GF-D8 (cell line): ENCODE data around the gene TMEM187.

Source experiments
- DNase-seq: peaks from one replicate; lab custom pipeline; 2025; lab: John Stamatoyannopoulos, UW

Gene TMEM187

DNA sequence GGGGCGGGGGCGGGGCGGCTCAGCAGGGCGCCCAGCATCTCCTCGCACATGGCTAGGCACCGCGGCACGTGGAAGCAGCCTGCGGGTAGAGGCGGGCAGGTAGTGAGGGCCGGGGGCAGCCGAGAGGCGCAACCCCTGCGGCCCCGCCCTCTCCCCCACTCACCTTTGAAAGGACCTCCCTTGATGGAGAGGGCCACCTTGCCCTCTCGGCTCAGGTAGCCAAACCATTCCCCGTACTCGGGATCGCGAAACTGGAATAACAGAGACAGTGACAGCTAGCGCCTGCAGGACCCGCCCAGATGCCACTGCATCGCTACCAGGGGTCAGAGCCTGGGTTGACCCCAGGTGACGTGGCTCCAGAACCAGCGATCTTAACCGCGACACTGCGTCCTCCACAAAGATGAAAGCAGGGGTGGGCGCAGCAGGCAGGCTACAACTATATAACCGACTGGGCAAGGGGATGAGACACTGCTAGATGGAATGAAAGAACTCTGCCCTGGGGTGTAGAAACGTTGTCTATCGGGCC is 37.2 kb upstream of the TMEM187 start:
- DNase-seq, result no peak

DNA sequence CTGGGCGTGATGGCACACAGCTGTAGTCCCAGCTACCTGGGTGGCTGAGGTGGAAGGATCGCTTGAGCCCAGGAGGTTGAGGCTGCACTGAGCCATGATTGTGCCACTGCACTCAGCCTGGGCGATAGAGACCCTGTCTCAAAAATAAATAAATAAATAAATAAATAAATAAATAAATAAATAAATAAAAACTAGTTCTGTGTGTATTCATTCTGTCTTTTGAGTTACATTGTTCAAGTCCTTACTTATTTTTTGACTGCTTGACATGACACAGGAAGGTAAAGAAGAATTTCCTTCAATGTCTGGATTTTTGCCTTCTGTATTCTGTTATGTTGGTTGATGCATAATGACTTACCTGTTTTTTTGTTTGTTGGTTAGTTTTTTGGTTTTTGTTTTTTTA is 35.5 kb upstream of the TMEM187 start:
- no peak for DNase-seq

DNA sequence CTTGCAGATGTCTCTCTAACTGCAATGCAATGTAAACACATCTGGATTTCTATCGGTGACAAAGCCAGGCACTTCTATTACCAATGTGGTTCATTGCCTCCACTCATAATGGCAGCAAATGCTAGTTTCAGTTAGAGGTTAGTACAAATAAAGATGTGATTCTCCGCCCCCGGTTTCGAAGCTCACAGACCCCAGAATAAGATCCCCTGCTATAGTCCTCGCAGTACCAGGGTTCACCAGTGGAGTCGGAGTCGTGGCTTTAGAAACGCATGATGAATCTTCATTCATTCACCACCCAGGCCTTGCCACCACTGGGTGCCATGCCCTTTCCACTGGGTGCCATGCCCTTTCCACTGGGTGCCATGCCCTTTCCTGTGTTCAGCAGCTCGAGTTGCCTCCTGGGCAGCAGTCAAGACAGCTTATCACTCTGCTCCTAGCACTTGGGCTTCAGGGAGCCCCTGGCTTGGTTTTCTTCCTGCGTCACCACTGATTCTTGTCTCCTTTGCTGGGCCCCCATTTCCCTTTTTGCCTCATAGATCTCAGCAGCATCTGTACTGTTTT is 34.2 kb upstream of the TMEM187 start:
- DNase-seq, result no peak

DNA sequence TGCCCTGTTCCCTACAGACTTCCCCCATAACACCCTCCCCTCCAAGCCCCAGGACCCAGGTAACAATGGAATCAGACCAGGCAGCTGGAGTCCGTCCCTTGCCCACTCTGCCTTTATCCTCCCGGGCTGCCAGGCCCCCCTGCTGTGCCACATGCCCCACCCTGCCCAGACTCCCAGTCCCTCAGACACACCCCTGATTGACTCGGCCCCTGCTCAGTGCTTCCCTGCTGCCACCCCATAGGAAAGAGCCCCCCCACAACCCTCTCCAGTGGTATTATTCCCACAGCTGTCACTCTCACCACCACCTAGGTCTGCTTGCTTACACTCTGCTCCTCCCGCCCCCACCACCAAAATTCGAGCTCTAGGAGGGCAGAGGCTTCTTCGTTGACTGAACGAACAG is 33.0 kb upstream of the TMEM187 start:
- no peak for DNase-seq

DNA sequence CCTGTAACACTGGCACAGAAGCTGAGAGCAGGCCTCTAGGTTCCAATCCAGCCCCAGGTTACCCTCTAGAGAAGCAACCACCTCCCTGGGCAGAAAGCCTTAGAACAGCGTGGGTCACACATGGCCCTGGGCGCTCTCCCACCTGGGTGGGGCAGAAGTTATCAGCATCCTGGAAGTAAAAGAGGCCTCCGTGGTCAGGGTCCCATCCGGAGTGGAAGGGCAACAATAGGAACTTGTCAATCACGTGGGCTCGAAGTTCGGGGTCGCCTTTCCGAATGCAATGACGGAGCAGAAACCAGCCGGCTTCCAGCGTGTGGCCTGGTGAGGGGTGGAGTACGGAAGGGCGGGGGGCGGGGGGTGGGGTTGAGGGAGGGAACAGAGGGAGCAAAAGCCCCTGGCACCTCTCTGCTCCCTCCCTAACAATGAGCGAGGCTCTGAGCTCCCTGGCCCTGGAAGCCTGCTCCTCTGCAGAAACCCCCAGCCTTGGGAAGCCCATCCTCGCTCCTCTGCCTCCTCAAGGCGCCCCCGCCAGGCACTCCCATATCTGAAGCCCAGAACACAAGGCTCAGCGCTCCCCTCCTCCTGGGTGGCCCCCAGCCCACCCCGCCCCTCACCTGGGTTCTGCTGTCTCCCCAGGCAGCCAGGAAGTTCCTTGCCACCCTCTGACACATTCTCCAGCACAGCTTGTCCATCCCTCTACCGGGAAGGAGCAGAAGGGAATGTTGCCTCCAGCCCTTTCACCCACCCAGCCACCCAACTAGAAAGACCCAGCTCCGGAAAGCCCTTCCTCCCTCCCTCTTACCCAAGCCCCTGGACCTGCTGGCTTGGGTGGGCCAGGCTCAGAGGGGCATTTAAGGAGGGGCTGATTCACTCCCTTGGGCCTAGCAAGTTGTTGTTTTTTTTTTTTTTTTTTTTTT is 31.0 kb upstream of the TMEM187 start:
- no peak for DNase-seq

DNA sequence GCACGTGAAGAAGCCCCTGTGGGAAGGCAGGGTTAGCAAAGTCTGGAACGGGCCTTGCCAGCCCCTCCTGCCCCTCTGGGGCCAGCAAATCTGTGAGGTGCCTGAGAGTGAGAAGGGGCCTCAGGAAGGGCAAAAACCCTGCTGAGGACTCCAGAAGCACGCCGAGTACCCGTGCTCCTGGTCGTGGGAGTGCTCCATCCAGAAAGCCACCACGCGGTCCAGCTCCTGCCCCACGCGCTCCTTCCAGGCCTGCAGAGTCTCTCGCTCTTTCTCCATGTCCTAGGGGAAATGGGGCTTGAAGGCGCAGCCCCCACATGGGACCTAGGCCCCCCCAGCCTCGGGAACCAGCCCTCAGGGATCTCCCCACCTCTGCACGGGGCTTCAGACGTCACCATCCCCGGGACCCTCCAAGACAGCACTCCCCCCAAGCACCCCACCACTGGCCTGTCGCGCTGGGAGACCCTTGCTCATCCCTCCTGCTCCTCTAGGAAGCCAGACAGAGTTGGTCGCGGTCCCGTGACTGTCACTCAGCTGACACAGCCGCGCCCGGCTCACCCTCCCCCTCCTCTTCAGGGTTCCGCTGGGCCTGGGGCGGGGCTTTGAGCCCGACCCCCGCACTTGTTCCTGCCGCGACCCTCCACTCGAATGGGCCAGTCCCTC is 28.3 kb upstream of the TMEM187 start, which contains the start of gene RENBP:
RENBP (minus strand) TSS at position 504 of the 660 bp plus-strand sequence; CDS start at position 471, 33 bp downstream.
- no peak for DNase-seq

DNA sequence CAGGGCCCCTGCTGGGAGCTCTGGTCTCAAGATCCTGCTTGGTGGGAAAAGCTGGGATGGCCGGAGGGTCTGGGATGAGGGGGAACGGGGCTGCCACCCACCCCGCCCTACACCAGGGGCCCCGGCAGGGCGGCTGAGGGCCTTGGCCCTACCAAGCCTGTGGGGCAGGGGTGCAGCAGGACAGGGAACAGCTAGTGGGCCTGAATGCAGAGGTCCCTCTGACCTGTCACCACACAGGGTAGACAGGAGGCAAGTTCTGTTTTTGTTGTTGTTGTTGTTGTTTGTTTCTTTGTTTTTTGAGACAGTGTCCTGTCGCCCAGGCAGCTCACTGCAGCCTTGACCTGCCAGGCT is 27.8 kb upstream of the TMEM187 start:
- DNase-seq, result no peak

DNA sequence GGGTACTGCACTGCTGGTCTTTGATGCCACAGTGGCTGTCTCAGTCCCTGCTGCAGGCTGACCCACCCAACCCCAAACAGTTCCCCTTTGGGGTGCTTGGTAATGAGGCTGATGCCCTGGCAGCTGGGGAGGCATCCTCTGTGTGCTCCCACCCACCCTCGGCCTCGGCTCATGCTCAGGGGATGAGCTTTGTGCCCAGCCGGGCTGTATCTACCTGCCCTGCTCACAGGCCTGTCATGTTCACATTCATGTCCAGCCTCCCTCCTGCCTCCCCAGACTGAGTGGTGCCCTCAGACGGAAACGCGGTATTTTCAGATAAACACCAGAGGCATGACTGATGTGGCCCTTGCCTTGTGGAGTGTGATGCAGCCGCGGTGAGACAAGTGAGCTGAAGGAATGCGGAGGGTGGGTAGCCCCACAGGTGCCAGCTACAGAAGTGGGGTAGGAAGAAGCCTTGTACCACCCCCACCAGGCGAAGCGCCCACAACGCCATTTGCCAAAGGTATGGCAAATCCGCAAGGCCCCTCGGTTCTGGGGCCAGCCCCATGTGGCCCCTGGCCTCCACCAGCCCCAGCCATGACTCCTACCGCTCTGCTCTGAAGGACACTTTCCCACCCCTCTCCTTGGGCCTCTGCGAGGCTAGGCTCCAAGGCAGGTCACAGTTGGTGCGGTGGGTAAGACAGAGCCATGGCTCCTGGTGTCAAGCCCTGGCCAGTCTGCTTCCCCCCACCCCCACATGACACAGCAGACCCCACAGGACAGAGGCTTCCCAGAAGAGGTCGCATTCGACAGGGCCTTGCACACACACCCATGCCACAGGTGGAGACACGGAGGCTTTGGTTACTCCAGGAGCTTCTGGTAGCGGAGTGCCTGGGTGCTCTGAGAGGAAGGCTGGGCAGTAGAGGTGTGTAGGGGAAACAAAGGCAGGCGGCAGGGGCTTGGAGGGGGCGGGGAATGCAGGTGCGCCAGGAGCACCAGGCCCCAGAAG is 26.3 kb upstream of the TMEM187 start:
- no peak for DNase-seq

DNA sequence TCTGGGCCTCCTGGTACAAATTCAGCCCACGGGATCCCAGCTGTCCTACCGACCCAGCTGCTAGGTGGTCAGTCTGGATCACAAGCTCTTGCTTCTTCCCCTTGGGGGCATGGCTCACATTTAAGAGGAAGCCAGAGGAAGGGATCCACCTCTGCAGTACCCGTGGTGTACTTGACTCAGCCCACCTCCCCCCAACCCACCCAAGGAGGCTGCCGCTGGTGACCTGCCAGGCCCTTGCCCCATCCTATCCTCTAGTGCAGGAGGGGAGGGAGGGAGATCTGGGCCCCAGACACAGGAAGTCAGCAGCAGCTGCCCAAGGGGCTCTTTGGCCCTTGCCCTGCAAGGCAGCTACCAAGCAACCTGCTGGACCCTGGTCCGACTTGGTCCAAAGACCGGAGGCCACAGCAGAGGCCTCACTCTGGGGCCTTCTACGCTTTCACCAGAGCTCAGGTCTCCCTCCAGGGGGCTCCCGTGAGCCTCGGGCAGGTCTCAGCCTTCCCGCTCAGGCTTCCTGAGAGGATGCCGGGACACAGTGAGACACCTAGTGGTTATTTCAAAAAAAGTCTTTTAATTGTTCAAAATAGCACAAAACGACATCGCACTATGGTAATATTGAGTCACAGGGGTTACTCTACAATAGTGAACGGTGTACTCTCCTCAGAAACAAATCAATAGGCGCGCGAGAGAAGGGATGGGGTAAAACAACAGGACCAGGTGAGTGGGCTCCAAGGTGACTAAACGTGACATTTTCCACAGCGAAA is 25.4 kb upstream of the TMEM187 start:
- peak; percentile 33 for DNase-seq

DNA sequence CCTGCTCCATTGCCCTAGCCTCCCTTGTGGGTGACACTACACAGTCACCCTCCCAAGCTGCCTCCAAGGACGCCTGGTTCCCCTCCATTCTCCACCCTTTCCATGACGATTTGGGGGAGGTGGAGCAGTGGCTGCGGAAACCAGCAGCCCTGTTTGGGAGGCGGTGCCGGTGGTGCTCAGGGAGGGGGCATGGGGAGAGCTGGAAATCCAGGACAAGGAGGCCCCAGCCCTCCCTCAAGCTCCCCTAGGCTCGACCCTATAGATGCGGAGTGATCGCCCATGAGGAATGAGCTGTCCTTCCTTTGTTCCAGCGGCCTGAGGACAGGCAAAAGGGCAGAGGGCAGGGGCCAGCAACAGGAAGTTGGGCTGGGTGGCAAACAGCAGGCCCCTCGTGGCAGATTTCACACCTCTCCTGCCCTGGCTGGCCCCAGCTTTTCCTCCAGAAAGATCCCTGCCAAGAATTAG is 24.5 kb upstream of the TMEM187 start:
- no peak for DNase-seq

DNA sequence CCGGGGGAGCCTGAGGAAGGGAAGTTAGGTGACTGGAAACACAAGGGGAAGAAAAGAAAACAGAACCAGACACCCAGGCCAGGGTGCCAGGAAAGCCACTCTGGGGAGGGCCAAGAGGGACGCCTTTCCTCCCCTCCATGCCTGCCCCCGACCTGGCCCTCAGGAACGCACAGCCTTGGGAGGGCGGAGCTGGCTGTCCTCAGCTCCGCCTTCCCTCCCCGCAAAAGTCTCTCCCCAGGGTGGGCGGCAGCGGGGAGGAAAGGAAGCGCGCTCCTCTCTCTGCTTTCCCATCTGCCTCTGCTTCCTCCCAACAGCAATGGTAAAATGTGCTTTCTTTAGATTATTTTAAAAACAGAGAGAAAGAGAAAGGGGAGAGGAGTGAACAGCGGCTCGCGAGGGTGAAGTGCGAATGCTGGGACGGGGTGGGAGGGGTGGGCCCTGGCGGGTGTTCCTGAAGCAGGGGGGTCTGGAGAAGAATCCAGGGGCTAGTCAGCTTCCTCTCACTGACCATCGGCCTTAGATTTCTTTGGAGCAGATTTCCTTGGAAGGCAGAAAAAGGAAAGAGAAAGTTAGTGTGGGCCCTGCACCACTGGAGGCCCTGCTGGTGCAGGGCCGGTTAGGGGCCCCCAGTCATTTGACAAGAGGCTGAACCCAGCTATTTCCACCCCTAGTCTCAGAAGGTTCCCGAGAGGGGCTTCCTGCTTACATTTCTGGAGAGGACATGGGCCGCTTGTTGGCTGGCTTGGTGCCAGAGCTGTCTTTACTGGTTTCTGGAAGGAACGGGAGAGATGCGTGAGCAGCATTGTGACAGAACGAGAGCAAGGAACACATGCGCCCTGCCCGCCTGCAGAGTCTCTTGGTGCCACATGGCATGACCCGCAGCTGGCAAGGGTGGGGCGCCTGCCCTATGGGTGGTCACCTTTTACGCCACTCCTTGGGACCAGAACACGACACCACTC is 23.4 kb upstream of the TMEM187 start:
- no peak for DNase-seq

DNA sequence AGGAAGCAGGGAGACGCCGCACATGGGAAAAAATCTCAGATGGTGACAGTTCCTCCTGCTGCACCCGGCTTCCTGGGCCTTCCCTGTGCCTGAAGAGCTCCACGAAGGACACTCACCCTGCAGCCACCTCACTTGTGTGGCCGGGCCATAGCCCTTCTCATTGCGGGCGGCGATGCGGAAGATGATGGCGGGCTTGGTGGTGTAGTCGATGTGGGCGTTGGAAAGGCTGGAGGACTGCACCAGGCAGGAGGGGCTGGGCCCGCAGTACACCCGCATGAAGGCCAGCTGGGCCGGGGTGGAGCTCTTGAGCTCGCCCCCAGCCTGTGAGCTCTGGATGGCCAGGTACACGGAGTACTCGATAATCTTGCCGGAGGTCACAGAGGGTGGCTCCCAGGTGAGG is 22.4 kb upstream of the TMEM187 start:
- no peak for DNase-seq

DNA sequence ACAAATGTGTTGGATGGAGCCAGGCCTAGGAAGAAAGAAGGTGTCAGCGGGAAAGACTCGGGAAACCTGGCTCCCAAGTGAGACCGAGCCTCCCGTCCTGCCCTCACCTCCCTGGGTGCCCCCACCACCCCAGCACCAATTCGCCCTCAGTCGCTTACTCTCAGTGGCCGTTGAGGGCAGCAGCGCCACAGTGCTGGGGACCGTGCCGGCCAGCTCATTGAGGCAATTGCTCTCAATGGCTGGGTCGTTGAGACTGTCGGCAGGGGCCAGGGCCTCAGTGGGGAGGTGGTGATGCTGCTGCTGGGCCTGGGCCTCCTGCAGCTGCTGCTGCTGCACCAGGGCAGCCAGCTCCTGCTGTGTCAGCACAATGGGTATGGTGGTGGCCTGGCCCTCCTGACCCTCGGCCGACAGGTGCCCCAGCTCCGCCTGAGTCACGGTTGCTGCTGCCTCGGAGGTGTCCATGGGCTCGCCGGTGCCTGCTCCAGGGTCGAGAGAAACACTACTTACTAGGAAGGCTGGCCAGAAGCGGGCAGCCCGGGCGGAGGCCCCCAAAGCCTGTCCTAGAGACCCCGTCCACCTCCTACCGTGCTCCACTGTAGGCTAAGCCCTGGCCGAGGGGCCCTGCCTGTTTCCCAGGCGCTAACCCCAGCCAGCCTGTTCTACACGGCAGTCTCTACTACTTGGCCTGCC is 20.7 kb upstream of the TMEM187 start:
- DNase-seq, result no peak

DNA sequence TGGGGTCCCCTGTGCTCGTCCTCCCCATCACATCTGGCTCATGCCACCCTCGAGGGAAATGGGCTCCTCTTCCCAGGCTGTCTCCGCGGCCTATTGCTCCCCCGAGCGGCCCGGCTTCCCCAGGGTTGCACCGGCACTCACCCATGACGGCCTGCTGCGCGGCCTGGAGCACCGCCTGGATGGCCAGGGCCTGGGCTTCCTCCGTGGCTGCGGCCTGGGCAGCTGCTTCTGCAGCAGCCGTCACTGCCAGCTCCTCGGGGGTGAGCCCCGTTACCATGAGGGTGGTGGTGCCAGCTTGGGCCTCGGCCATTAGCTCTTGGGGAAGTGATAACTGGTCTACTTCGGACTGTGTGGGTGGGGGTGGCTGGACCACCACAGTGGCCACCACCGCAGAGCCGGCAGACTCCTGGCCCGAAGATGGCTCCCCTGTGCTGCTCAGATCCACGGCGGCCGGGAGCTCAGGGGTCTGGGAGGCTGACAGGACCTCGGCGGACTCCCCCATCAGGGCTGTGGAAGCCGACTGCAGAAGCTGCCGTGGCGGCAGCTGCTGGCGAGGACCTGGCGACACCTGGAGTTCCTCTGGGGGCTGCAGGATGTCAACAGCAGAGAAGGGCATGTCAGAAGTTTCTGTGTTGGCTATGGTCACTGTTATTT is 20.1 kb upstream of the TMEM187 start:
- DNase-seq, result no peak

DNA sequence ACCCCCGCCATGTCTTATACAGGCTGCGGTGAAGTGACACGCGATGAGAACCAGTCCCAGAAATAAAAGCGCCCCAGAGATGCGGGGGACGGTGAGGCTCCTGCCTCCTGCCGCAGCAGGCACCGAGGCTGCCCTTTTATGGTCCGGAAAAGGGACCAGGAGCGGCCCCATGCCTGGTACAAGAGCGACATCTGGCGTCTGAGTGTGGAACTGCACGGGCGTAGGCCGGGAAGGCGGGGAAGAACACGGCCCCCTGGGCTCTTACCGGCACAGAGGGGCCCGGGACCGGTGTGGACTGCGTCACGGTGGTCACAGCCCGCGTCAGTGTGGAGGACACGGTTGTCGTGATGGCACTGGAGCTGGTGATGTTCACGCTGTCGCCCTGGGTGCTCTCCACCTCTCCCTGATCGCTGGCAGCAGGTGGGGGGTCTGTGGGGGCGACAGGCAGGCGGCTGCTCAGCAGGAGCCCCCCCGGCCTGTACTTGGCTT is 19.2 kb upstream of the TMEM187 start:
- no peak for DNase-seq

DNA sequence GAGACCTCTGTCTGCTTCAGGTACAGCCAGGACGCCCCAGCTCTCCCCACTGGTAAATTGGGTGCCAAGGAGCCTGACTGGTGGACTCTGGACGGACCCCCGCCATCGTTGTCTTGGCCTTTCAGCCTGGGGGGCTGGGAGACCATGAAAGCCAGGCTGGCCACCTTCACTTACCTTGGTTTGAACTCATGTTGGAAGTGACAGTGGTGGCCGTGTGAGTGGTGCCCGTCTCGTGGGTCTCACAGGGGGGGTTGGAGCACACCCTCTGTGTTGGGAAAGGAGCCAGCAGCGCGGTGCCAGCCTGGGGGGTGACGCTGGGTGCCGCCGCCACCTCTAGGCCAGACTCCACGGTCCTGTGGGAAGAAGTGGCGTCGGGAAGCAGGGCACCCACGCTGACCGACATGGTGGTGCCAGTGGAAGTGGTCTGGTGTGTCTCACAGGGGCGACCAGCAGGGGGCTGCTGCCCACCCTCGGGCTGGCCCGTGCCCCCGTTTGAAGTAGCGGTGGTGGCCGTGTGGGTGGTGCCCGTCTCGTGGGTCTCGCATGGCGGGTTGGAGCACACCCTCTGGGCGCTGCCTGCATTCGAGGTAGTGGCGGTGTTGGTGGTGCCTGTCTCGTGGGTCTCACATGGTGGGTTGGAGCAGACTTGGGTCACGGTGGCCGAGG is 18.5 kb upstream of the TMEM187 start:
- DNase-seq, result no peak

DNA sequence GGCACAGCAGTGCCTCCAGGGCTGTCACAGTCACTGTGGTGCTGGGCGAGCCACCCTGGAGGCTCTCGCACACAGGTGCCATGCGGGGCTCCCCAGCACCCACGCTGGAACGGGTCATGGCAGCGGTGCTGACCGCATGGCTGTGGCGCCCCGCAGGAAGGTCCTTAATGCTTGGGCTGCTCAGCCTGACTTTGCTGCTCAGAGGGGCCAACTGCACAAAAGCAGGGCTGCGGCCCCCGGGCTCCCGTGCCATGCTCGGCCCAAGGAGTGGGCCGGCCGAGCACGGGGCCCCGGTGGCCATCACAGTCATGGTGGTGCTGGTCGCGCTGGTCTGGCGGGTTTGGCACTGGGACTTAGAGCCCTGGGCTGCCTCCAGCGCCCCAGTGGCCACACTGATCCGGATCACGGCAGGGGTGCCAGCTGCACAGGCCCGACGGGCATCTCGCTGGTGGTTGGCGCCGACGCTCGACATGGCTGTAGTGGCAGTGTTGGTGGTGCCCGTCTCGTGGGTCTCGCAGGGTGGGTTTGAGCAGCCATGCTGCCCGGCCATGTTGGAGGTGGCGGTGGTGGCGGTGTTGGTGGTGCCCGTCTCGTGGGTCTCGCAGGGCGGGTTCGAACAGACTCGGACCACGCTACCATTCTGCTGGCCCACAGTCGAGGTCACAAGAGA is 17.9 kb upstream of the TMEM187 start:
- no peak for DNase-seq
